Mucosa of gallbladder (tissue), 1 donor: ENCODE results near the gene AMIGO2. TPM values are rescaled to one million over a fixed set of nuclear protein-coding genes. Genes with fewer than 3 reads are reported as not detected.
"Not testable (repeated sequence)": the region's sequence is repeated elsewhere in the genome, so short reads cannot be mapped to it uniquely, and the experiment has no call there.

Source experiments
- DNase-seq: peaks from one replicate; pipeline ENCODE4 v3.0.0-alpha.2; 2020; ENCODE audit warnings: low spot score
- total RNA-seq: library from RNA; stranded (reverse); gene quantifications from one replicate; pipeline ENCODE4 v1.2.1, GENCODE V29; 2021
- donor health status: DM: no; HTN: no; CAD: no.

Gene AMIGO2
- total RNA-seq = 32.7 TPM

- DNase-seq = peak; percentile 76
Measured at GRCh38 chr12:47079468-47079980, at the start of gene AMIGO2, which contains the start of gene PCED1B. Gene AMIGO2 (minus strand): TSS chr12:47079959. CDS start chr12:47079002, 957 bp downstream. Gene PCED1B (plus strand): TSS chr12:47079621. CDS start chr12:47235064, 155,443 bp downstream.

GRCh38 chr12:47126246-47126645 is 46.5 kb upstream of the AMIGO2 start:
- no peak for DNase-seq

- DNase-seq = no peak
Measured at GRCh38 chr12:47124451-47124850, 44.7 kb upstream of the AMIGO2 start.

GRCh38 chr12:47123730-47124129 is 44.0 kb upstream of the AMIGO2 start:
- DNase-seq = no peak

GRCh38 chr12:47122602-47123001 is 42.8 kb upstream of the AMIGO2 start:
- DNase-seq = no peak

GRCh38 chr12:47121146-47121545 is 41.4 kb upstream of the AMIGO2 start:
- no peak for DNase-seq

- DNase-seq = no peak
Measured at GRCh38 chr12:47120736-47121135, 41.0 kb upstream of the AMIGO2 start.

GRCh38 chr12:47117305-47117704 is 37.5 kb upstream of the AMIGO2 start:
- not testable (repeated sequence) for DNase-seq

GRCh38 chr12:47114481-47114892 is 34.7 kb upstream of the AMIGO2 start:
- DNase-seq = no peak

GRCh38 chr12:47112679-47113078 is 32.9 kb upstream of the AMIGO2 start:
- DNase-seq = no peak

- DNase-seq = no peak
Measured at GRCh38 chr12:47111854-47112253, 32.1 kb upstream of the AMIGO2 start.

GRCh38 chr12:47111392-47111778 is 31.6 kb upstream of the AMIGO2 start:
- DNase-seq = no peak

GRCh38 chr12:47110718-47111391 is 31.1 kb upstream of the AMIGO2 start:
- no peak for DNase-seq

- no peak for DNase-seq
Measured at GRCh38 chr12:47110011-47110541, 30.3 kb upstream of the AMIGO2 start.

GRCh38 chr12:47107926-47108325 is 28.2 kb upstream of the AMIGO2 start:
- DNase-seq = no peak

GRCh38 chr12:47107446-47107845 is 27.7 kb upstream of the AMIGO2 start:
- no peak for DNase-seq

- DNase-seq = no peak
Measured at GRCh38 chr12:47105914-47106674, 26.3 kb upstream of the AMIGO2 start.

- DNase-seq = no peak
Measured at GRCh38 chr12:47102845-47103651, 23.3 kb upstream of the AMIGO2 start.

- no peak for DNase-seq
Measured at GRCh38 chr12:47102406-47102805, 22.6 kb upstream of the AMIGO2 start.

- DNase-seq = no peak
Measured at GRCh38 chr12:47100160-47100559, 20.4 kb upstream of the AMIGO2 start.

- no peak for DNase-seq
Measured at GRCh38 chr12:47099610-47100009, 19.9 kb upstream of the AMIGO2 start.

- DNase-seq = no peak
Measured at GRCh38 chr12:47098099-47098498, 18.3 kb upstream of the AMIGO2 start.
